KMS-11 (cell line): ENCODE measurements around the gene DOP1A.

Source experiments
- H2AFZ ChIP-seq: fragments of 200-600 bp; sonication (generic); 2 replicates; pipeline ENCODE4 v1.6.1; 2016; ENCODE audit warnings: antibody characterized with exemption, mixed run types, low read depth
- H3K27ac ChIP-seq: fragments of 200-600 bp; sonication (generic); 2 replicates; pipeline ENCODE4 v1.6.1; 2016; ENCODE audit warnings: mild to moderate bottlenecking, mixed run types
- H3K27me3 ChIP-seq: fragments of 200-600 bp; sonication (generic); 2 replicates; pipeline ENCODE4 v1.6.1; 2017; ENCODE audit warnings: mild to moderate bottlenecking, low read depth, mixed run types, moderate library complexity; ENCODE audit not compliant: insufficient read depth
- H3K36me3 ChIP-seq: fragments of 200-600 bp; sonication (generic); 2 replicates; pipeline ENCODE4 v1.6.1; 2017; ENCODE audit warnings: mild to moderate bottlenecking, mixed run types; ENCODE audit not compliant: insufficient read depth
- H3K4me1 ChIP-seq: fragments of 200-600 bp; sonication (generic); 2 replicates; pipeline ENCODE4 v1.6.1; 2016; ENCODE audit warnings: mild to moderate bottlenecking, low read depth, mixed run types; ENCODE audit not compliant: poor library complexity, severe bottlenecking
- H3K4me2 ChIP-seq: fragments of 200-600 bp; sonication (generic); 2 replicates; pipeline ENCODE4 v1.7.0; 2016; ENCODE audit warnings: mild to moderate bottlenecking, mixed run types
- H3K4me3 ChIP-seq: fragments of 200-600 bp; sonication (generic); IDR thresholded peaks from 2 replicates; pipeline ENCODE4 v1.6.1; 2017; ENCODE audit warnings: low read depth, low read length, mixed read lengths; ENCODE audit not compliant: insufficient read depth
- H3K79me2 ChIP-seq: fragments of 200-600 bp; sonication (generic); 2 replicates; pipeline ENCODE4 v1.6.1; 2016; ENCODE audit warnings: low read depth, mixed run types; ENCODE audit not compliant: insufficient read depth
- H3K9ac ChIP-seq: fragments of 200-600 bp; sonication (generic); 2 replicates; pipeline ENCODE4 v1.6.1; 2016; ENCODE audit warnings: mild to moderate bottlenecking, mixed run types
- H4K20me1 ChIP-seq: fragments of 200-600 bp; sonication (generic); 2 replicates; pipeline ENCODE4 v1.6.1; 2016; ENCODE audit warnings: mild to moderate bottlenecking, mixed run types; ENCODE audit not compliant: insufficient read depth
- CTCF ChIP-seq: fragments of 200-600 bp; sonication (generic); conservative IDR thresholded peaks from 2 replicates; pipeline ENCODE4 v1.6.1; 2017; ENCODE audit warnings: low read depth, mild to moderate bottlenecking, antibody characterized with exemption, low read length, moderate library complexity, mixed read lengths

DOP1A gene

GRCh38 chr6:83151114-83151513 lies 83.6 kb downstream of the DOP1A start:
- Histone ChIP-seq H3K27ac (no peak overlapping the region), H4K20me1 (no peaks in the 10 kb centered on the region), H3K36me3 (no peaks in the 10 kb centered on the region), H3K27me3 (no peaks in the 10 kb centered on the region), H3K4me3 (no peak overlapping the region), H3K4me2 (no peak overlapping the region), H3K79me2 (no peaks in the 10 kb centered on the region), H3K4me1 (peaks cover 8% of the 10 kb centered on the region), H2AFZ (no peak overlapping the region), H3K9ac (no peak overlapping the region)
- TF ChIP-seq CTCF: no peak

GRCh38 chr6:83152913-83153312 lies 85.4 kb downstream of the DOP1A start:
- Histone ChIP-seq H3K4me3 (no peak overlapping the region), H3K9ac (no peak overlapping the region), H3K27me3 (no peaks in the 10 kb centered on the region), H4K20me1 (no peaks in the 10 kb centered on the region), H2AFZ (no peak overlapping the region), H3K27ac (no peak overlapping the region), H3K4me2 (no peak overlapping the region), H3K36me3 (no peaks in the 10 kb centered on the region), H3K79me2 (no peaks in the 10 kb centered on the region), H3K4me1 (peaks cover 8% of the 10 kb centered on the region)
- no peak for TF ChIP-seq CTCF

- no peak overlapping the region for H3K4me3 ChIP-seq
- no peak for TF ChIP-seq CTCF
- no peaks in the 10 kb centered on the region for H3K27me3 ChIP-seq
- no peak overlapping the region for H3K4me2 ChIP-seq
- no peak overlapping the region for H3K27ac ChIP-seq
- H3K9ac ChIP-seq: no peak overlapping the region
- H2AFZ ChIP-seq: no peak overlapping the region
- H4K20me1 ChIP-seq: no peaks in the 10 kb centered on the region
- peaks cover 8% of the 10 kb centered on the region for H3K4me1 ChIP-seq
- no peaks in the 10 kb centered on the region for H3K79me2 ChIP-seq
- no peaks in the 10 kb centered on the region for H3K36me3 ChIP-seq
Observed at GRCh38 chr6:83153883-83154521, 86.5 kb downstream of the DOP1A start.

GRCh38 chr6:83155794-83156193 lies 88.3 kb downstream of the DOP1A start:
- Histone ChIP-seq H3K79me2 (no peaks in the 10 kb centered on the region), H2AFZ (no peak overlapping the region), H4K20me1 (no peaks in the 10 kb centered on the region), H3K27ac (no peak overlapping the region), H3K4me1 (peaks cover 8% of the 10 kb centered on the region), H3K4me3 (no peak overlapping the region), H3K4me2 (no peak overlapping the region), H3K36me3 (no peaks in the 10 kb centered on the region), H3K9ac (no peak overlapping the region), H3K27me3 (no peaks in the 10 kb centered on the region)
- no peak for TF ChIP-seq CTCF
